ENCODE data around the gene KRT20. TPM values are rescaled to one million over a fixed set of nuclear protein-coding genes. Genes with fewer than 3 reads are reported as not detected.
"Not testable (repeated sequence)": the region's sequence is repeated elsewhere in the genome, so short reads cannot be mapped to it uniquely, and the experiment has no call there.

Gene KRT20
- total and polyA plus RNA-seq, 4 experiments from 2014 or later = not detected

DNA sequence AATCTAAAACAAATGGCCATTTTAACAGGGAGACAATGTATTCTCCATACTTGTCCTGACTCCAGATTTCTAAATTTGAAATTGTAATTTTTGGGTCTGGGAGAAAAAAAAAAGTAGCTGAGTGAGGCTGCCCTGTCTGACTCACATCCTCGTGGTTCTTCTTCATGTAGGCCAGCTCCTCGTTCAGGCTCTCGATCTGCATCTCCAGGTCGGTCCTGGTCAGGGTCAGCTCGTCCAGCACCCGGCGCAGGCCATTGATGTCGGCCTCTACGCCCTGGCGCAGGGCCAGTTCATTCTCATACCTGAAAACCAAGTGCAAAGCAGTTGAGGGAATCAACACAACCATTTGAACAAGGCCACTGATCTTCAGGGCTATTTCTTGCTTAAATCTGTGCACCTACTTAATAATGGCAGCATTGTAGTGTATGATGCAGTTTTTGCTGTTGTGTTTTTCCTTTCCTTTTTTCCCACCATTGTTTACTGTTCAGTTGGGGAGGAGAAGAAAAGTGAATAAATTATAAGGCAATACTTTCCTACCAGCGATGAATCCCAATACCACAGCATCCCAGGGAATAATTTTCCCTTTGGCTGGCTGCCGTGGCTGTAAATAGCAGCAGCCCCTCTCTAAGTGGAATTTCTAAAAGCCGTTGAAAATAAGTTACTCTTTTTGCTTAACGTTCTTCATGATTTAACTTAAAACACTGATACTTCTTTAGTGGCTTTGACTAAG is 20.2 kb downstream of the KRT20 start:
- H3K36me3 Mint-ChIP-seq = no peaks in the 10 kb centered on the region
- H3K27me3 Mint-ChIP-seq = peaks cover 15 to 16% of the 10 kb centered on the region in 2 donors
- H3K4me3 Mint-ChIP-seq = no peak overlapping the region
- H3K9me3 ChIP-seq (ENCODE audit: control insufficient read depth in 1 of 2, low read length in 2 of 2) = no peaks in the 10 kb centered on the region
- ChIA-PET POLR2A (ENCODE audit: partially characterized antibody) (interaction anchor here (0.6 kb wide), 1 partner anchor 922 kb away, joined by 3 read pairs; the partner anchor contains the start of gene JUP), CTCF (ENCODE audit: partially characterized antibody) (no interaction called here)
- no peaks in the 10 kb centered on the region for H3K9me3 Mint-ChIP-seq
- H3K4me1 Mint-ChIP-seq = no peaks in the 10 kb centered on the region
- intact Hi-C loops (cut with micrococcal nuclease) = no loop called here
- H3K4me3 ChIP-seq (ENCODE audit: low read length in 2 of 2) = no peak overlapping the region
- no peak overlapping the region for H3K27ac ChIP-seq (ENCODE audit: low read depth, low read length)
- H3K4me1 ChIP-seq (ENCODE audit: insufficient read depth, low read length) = no peaks in the 10 kb centered on the region
- DNase-seq = no peak
- H3K36me3 ChIP-seq (ENCODE audit: insufficient read depth, low read length) = no peaks in the 10 kb centered on the region
- H3K27me3 ChIP-seq (ENCODE audit: insufficient read depth, low read length) = no peaks in the 10 kb centered on the region
- H3K27ac Mint-ChIP-seq = peak overlapping the region in 1 of 7 donors; percentile 41

DNA sequence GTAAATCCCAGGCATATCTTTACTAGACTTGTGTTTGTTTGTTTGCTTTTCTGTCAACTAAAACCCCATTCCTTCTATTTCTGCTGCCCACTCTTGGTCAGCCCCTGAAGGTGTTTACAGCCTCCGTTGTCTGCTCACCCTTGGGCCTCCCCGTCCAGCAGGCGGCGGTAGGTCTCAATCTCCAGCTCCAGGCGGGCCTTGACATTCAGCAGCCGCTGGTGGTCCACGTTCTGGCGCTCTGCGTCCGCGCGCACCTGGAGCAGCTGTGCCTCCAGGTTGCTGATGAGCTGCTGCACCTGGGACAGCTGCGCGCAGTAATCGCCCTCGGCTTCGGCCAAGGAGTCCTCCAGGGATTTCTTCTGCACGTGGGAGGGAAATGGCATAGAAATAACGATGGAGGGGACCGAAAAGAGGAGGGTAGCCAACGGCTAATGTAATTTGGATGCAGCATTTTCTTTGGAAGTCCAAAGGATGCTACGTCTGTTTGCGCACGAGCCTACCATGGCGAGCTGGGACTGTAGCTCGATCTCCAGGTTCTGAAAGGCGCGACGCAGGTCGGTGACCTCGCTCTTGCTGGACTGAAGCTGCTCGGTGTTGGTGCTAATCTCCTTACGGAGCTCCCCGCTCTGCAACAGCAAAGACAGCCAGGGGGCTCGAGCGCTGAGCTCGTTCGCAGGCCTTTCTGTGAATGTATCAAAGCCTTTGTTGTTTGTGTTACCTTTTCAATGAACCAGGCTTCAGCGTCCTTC is 21.9 kb downstream of the KRT20 start:
- Histone ChIP-seq H3K27ac (ENCODE audit: low read depth, low read length) (no peak overlapping the region), H3K4me3 (ENCODE audit: low read length in 2 of 2) (no peak overlapping the region), H3K9me3 (ENCODE audit: control insufficient read depth in 1 of 2, low read length in 2 of 2) (no peaks in the 10 kb centered on the region), H3K36me3 (ENCODE audit: insufficient read depth, low read length) (no peaks in the 10 kb centered on the region), H3K4me1 (ENCODE audit: insufficient read depth, low read length) (no peaks in the 10 kb centered on the region), H3K27me3 (ENCODE audit: insufficient read depth, low read length) (no peaks in the 10 kb centered on the region)
- Mint-ChIP-seq H3K4me3 (no peak overlapping the region), H3K36me3 (no peaks in the 10 kb centered on the region), H3K27ac (no peak overlapping the region), H3K27me3 (peaks cover 10 to 11% of the 10 kb centered on the region in 2 donors), H3K4me1 (no peaks in the 10 kb centered on the region), H3K9me3 (no peaks in the 10 kb centered on the region)
- ChIA-PET CTCF (ENCODE audit: partially characterized antibody) (interaction anchor here (0.6 kb wide), 1 partner anchor 1580 kb away, joined by 3 read pairs; no protein-coding TSS in a partner anchor), POLR2A (ENCODE audit: partially characterized antibody) (no interaction called here)
- intact Hi-C loops (cut with micrococcal nuclease) = no loop called here
- no peak for DNase-seq

DNA sequence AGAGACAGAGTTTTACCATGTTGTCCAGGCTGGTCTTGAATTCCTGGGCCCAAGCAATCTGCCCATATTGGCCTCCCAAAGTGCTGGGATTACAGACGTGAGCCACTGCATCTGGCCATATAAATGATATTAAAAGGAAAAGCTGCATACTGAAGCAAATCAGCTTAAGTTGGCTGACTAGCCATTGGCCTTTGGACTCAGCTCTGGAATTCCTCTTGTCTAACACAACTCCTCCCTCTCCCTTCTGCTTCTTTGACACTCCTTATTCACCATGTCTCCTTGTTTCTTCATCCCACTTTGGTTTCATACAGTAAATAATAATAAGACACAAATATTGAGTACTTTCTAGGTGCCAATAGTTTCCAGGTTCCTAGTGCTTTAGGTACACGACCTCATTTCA is 25.5 kb downstream of the KRT20 start:
- peaks cover 0 to 4% (median 2%) of the 10 kb centered on the region in 4 donors for H3K4me1 Mint-ChIP-seq
- Histone ChIP-seq H3K27ac (ENCODE audit: low read depth, low read length) (no peak overlapping the region), H3K36me3 (ENCODE audit: insufficient read depth, low read length) (no peaks in the 10 kb centered on the region), H3K9me3 (ENCODE audit: control insufficient read depth in 1 of 2, low read length in 2 of 2) (no peaks in the 10 kb centered on the region), H3K27me3 (ENCODE audit: insufficient read depth, low read length) (no peaks in the 10 kb centered on the region), H3K4me1 (ENCODE audit: insufficient read depth, low read length) (no peaks in the 10 kb centered on the region), H3K4me3 (ENCODE audit: low read length in 2 of 2) (no peak overlapping the region)
- peaks cover 2 to 4% of the 10 kb centered on the region in 2 donors for H3K27me3 Mint-ChIP-seq
- DNase-seq = no peak
- H3K27ac Mint-ChIP-seq = no peak overlapping the region
- H3K9me3 Mint-ChIP-seq = no peaks in the 10 kb centered on the region
- POLR2A ChIA-PET (ENCODE audit: partially characterized antibody) = no interaction called here
- H3K36me3 Mint-ChIP-seq = no peaks in the 10 kb centered on the region
- CTCF ChIA-PET (ENCODE audit: partially characterized antibody) = interaction anchor here (0.8 to 6.1 kb wide), 5 partner anchors 104 to 805 kb away, joined by 3 to 136 read pairs (median 14); no protein-coding TSS in a partner anchor
- intact Hi-C loops (cut with micrococcal nuclease) = loop anchor here (5.0 kb wide), 1 partner anchor 57 kb away; no protein-coding TSS in a partner anchor
- no peak overlapping the region for H3K4me3 Mint-ChIP-seq

DNA sequence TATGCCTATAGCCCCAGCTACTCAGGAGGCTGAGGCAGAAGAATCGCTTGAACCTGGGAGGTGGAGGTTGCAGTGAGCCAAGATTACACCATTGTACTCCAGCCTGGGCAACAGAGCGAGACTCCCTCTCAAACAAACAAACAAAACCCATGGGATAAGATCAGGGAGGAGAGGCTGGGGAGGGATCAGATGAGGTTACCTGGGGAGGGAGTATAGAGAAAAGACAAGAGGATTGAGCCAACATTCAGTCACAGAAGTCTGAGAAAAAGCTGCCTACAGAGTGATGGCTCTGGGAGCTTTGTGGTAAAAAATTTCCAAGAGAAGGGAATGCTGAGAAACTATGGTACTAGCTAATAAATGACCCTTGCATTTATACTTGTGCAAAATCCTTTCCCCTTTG is 26.4 kb downstream of the KRT20 start:
- H3K4me1 Mint-ChIP-seq; H3K9me3 Mint-ChIP-seq; H3K27me3 ChIP-seq (ENCODE audit: insufficient read depth, low read length); H3K4me3 Mint-ChIP-seq; H3K4me1 ChIP-seq (ENCODE audit: insufficient read depth, low read length); POLR2A ChIA-PET (ENCODE audit: partially characterized antibody); H3K27me3 Mint-ChIP-seq; DNase-seq; H3K9me3 ChIP-seq (ENCODE audit: control insufficient read depth in 1 of 2, low read length in 2 of 2); H3K4me3 ChIP-seq (ENCODE audit: low read length in 2 of 2); H3K36me3 ChIP-seq (ENCODE audit: insufficient read depth, low read length); H3K36me3 Mint-ChIP-seq; H3K27ac ChIP-seq (ENCODE audit: low read depth, low read length): not testable (repeated sequence)
- H3K27ac Mint-ChIP-seq = peak overlapping the region in 1 of 7 donors; percentile 59
- intact Hi-C loops (cut with micrococcal nuclease) = loop anchor here (5.0 kb wide), 1 partner anchor 56 kb away; no protein-coding TSS in a partner anchor
- CTCF ChIA-PET (ENCODE audit: partially characterized antibody) = interaction anchor here (0.8 to 6.1 kb wide), 6 partner anchors 690 to 837 kb away, joined by 3 to 136 read pairs (median 8); no protein-coding TSS in a partner anchor

DNA sequence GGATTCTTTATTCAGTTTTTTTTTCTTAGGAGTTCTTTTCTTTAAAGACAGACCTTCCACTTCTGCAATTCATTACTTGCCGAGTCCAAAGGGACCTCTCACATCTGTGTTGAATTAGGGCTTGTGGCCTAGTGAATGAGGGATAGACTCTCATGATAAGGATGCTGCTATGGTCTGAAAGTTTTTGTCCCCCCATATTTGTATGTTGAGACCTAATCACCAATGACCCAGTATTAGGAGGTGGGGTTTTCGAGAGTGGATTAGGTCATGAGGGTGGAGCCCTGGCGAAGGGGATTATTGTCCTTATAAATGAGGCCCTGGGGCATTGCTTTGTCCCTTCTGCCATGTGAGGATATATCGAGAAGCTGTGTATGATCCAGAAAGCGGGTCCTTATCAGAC is 27.5 kb downstream of the KRT20 start:
- Mint-ChIP-seq H3K9me3 (no peaks in the 10 kb centered on the region), H3K27me3 (peaks cover 7 to 8% of the 10 kb centered on the region in 2 donors), H3K27ac (peak overlapping the region in 2 of 7 donors; percentile 23 to 59), H3K36me3 (no peaks in the 10 kb centered on the region), H3K4me1 (peaks cover 0 to 4% (median 2%) of the 10 kb centered on the region in 4 donors), H3K4me3 (no peak overlapping the region)
- Histone ChIP-seq H3K9me3 (ENCODE audit: control insufficient read depth in 1 of 2, low read length in 2 of 2) (no peaks in the 10 kb centered on the region), H3K27me3 (ENCODE audit: insufficient read depth, low read length) (no peaks in the 10 kb centered on the region), H3K4me3 (ENCODE audit: low read length in 2 of 2) (no peak overlapping the region), H3K4me1 (ENCODE audit: insufficient read depth, low read length) (no peaks in the 10 kb centered on the region), H3K36me3 (ENCODE audit: insufficient read depth, low read length) (no peaks in the 10 kb centered on the region), H3K27ac (ENCODE audit: low read depth, low read length) (no peak overlapping the region)
- CTCF ChIA-PET (ENCODE audit: partially characterized antibody) = interaction anchor here (0.6 to 6.1 kb wide), 13 partner anchors 10 to 839 kb away, joined by 3 to 136 read pairs (median 4); no protein-coding TSS in a partner anchor
- POLR2A ChIA-PET (ENCODE audit: partially characterized antibody) = interaction anchor here (0.9 to 1.9 kb wide), 4 partner anchors 39 to 834 kb away, joined by 4 to 8 read pairs (median 5); no protein-coding TSS in a partner anchor
- intact Hi-C loops (cut with micrococcal nuclease) = loop anchor here (1.0 to 5.0 kb wide), 5 partner anchors 55 to 809 kb away; no protein-coding TSS in a partner anchor
- no peak for DNase-seq

DNA sequence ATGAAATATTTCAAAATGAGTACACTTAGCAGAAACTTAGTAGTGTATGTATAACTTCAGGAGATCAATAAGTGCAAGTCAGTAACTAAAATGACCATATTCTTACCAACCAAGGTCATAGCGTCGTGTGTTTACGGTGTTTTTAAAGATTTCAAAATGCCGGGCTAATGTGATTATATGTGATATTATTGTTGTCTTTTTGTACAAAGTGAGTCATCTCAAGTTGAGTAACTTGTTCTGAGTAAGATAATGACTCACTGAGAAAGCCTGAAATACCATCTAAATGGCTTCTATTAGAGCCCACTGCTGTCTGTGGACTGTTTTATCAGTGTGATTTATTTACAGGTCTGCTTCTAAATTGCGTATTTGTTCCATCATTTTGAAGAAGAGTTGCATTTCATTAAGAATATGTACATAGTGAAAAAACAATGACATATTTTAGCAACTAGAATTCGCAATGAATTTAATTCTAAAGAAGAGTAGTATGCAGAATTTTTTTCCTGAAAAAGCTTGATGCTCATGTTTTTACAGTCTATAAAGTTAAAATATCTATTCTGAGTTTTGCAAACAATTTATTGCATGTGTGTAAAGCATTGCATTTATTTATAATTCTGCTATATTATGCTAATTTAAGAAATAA is 30.7 kb downstream of the KRT20 start:
- Mint-ChIP-seq H3K27me3 (peaks cover 8 to 10% of the 10 kb centered on the region in 2 donors), H3K4me1 (peaks cover 0 to 4% (median 2%) of the 10 kb centered on the region in 4 donors), H3K9me3 (no peaks in the 10 kb centered on the region), H3K36me3 (no peaks in the 10 kb centered on the region), H3K4me3 (no peak overlapping the region), H3K27ac (no peak overlapping the region)
- Histone ChIP-seq H3K4me3 (ENCODE audit: low read length in 2 of 2) (no peak overlapping the region), H3K36me3 (ENCODE audit: insufficient read depth, low read length) (no peaks in the 10 kb centered on the region), H3K4me1 (ENCODE audit: insufficient read depth, low read length) (no peaks in the 10 kb centered on the region), H3K9me3 (ENCODE audit: control insufficient read depth in 1 of 2, low read length in 2 of 2) (no peaks in the 10 kb centered on the region), H3K27ac (ENCODE audit: low read depth, low read length) (no peak overlapping the region), H3K27me3 (ENCODE audit: insufficient read depth, low read length) (no peaks in the 10 kb centered on the region)
- DNase-seq = no peak
- CTCF ChIA-PET (ENCODE audit: partially characterized antibody) = interaction anchor here (1.3 to 6.1 kb wide), 2 partner anchors 795 to 811 kb away, joined by 3 to 136 read pairs; no protein-coding TSS in a partner anchor
- POLR2A ChIA-PET (ENCODE audit: partially characterized antibody) = no interaction called here
- intact Hi-C loops (cut with micrococcal nuclease) = no loop called here
